Transverse colon (tissue), 3 donors: ENCODE data around the gene FAM174A.

ENCODE experiments used
- EP300 ChIP-seq: sonication (generic); formaldehyde crosslinking; IDR thresholded peaks from one replicate; pipeline ENCODE4 v1.6.1; 2017; ENCODE audit warnings: antibody characterized with exemption, low read depth
- POLR2A ChIP-seq: fragments of 450-650 bp; IDR thresholded peaks from one replicate; pipeline ENCODE4 v1.6.1; 2016; ENCODE audit warnings: antibody characterized with exemption, mild to moderate bottlenecking, moderate library complexity
- TF ChIP-seq, protein P1 (sequence below), 5 experiments: fragments of 200-600 bp in 3 of 5; fragments of 450-650 bp in 2 of 5; sonication (generic) in 3 of 5; IDR thresholded peaks; 1 replicate in 2 of 5; 2 replicates in 3 of 5; pipeline ENCODE4 v1.5.1; 2016 to 2017; ENCODE audit warnings: antibody characterized with exemption in 5 of 5, inconsistent platforms in 3 of 5, mild to moderate bottlenecking in 2 of 5, moderate library complexity in 1 of 5

- TF ChIP-seq, protein P1, sequence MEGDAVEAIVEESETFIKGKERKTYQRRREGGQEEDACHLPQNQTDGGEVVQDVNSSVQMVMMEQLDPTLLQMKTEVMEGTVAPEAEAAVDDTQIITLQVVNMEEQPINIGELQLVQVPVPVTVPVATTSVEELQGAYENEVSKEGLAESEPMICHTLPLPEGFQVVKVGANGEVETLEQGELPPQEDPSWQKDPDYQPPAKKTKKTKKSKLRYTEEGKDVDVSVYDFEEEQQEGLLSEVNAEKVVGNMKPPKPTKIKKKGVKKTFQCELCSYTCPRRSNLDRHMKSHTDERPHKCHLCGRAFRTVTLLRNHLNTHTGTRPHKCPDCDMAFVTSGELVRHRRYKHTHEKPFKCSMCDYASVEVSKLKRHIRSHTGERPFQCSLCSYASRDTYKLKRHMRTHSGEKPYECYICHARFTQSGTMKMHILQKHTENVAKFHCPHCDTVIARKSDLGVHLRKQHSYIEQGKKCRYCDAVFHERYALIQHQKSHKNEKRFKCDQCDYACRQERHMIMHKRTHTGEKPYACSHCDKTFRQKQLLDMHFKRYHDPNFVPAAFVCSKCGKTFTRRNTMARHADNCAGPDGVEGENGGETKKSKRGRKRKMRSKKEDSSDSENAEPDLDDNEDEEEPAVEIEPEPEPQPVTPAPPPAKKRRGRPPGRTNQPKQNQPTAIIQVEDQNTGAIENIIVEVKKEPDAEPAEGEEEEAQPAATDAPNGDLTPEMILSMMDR (IDR thresholded peaks at IDR 0.05) = no peak
- TF ChIP-seq POLR2A (no peak), EP300 (no peak)
Measured at GRCh38 chr5:100609594-100609993, 74.4 kb downstream of the FAM174A start.
